K562 (cell line): Measurements from ENCODE around the gene SAMD11. TPM values are rescaled to one million over a fixed set of nuclear protein-coding genes. Genes with fewer than 3 reads are reported as not detected.
A peak's percentile ranks its signal among the peaks of the same experiment; 100 is the strongest.

Source experiments
- ATAC-seq: fragments of 200-7000 bp; cut with Tn5 transposase; 3 replicates; pipeline ENCODE4 v1.9.1; 2020; ENCODE audit warnings: moderate library complexity
- BruUV-seq: library from RNA; stranded (reverse); fragments of 400-500 nt; replicated peaks from 2 replicates; lab custom pipeline; 2021; lab: Mats Ljungman, UMichigan
- CTCF ChIA-PET: fragments of 300-600 bp; formaldehyde crosslinking; extraction: SDS; loops from one replicate; lab custom pipeline; 2021; ENCODE audit warnings: low intra/inter-chr PET ratio; lab: Yijun Ruan, JAX
- POLR2A ChIA-PET: fragments of 300-600, 350-650 bp; sonication (Branson Sonifier 250); formaldehyde crosslinking; extraction: SDS; loops from one replicate; lab custom pipeline; 2021; ENCODE audit warnings: antibody characterized with exemption, inconsistent platforms; lab: Yijun Ruan, JAX
- DNase-seq, 4 experiments: peaks; one replicate each; pipeline versions ENCODE4 v3.0.0 to v3.0.0-alpha.2; 2011 to 2018; ENCODE audit warnings: low spot score in 3 of 4, mixed read lengths in 3 of 4; ENCODE audit errors: extremely low read depth in 1 of 4
- FAIRE-seq: peaks from 2 replicates; lab custom pipeline; 2011; peaks lifted over from hg19 to GRCh38; lab: Jason Lieb, UNC
- H2AFZ ChIP-seq: 2 replicates; pipeline ENCODE4 v1.6.0; 2011; ENCODE audit warnings: low read depth, low read length, control low read depth, inconsistent platforms
- H3K27ac ChIP-seq: fragments of 200-600 bp; 3 replicates; pipeline ENCODE4 v1.8.0; 2011; ENCODE audit warnings: low read depth, mild to moderate bottlenecking, control low read depth, inconsistent platforms, low read length, moderate library complexity, mixed read lengths; ENCODE audit errors: extremely low read depth
- H3K27me3 ChIP-seq, 2 experiments: fragments of 300-600 bp in 1 of 2; 2 replicates in 1 of 2; 3 replicates in 1 of 2; pipeline versions ENCODE4 v1.6.0 to v1.8.0; 2011; ENCODE audit warnings: inconsistent platforms in 2 of 2, low read length in 2 of 2, mild to moderate bottlenecking in 1 of 2, mixed read lengths in 1 of 2, moderate library complexity in 1 of 2; ENCODE audit not compliant: control insufficient read depth in 2 of 2, insufficient read depth in 2 of 2
- H3K36me3 ChIP-seq: fragments of 300-600 bp; 3 replicates; pipeline ENCODE4 v1.8.0; 2011; ENCODE audit warnings: mild to moderate bottlenecking, low read length, inconsistent platforms; ENCODE audit not compliant: control insufficient read depth, insufficient read depth
- H3K4me1 ChIP-seq, 2 experiments: fragments of 200-600 bp in 1 of 2; replicated peaks in 1 of 2; 2 replicates in 1 of 2; 3 replicates in 1 of 2; pipeline versions ENCODE4 v1.5.1 to v1.8.0; 2011; ENCODE audit warnings: inconsistent platforms in 2 of 2, low read length in 2 of 2, mild to moderate bottlenecking in 1 of 2, mixed read lengths in 1 of 2, moderate library complexity in 1 of 2; ENCODE audit not compliant: control insufficient read depth in 2 of 2, insufficient read depth in 2 of 2
- H3K4me2 ChIP-seq: 2 replicates; pipeline ENCODE4 v1.6.1; 2011; ENCODE audit warnings: low read length, control low read depth, inconsistent platforms, mixed read lengths; ENCODE audit not compliant: insufficient read depth
- H3K4me3 ChIP-seq: fragments of 200-600 bp; sonication (generic), shearing (Covaris generic); 2 replicates; pipeline ENCODE4 v1.5.1; 2016; ENCODE audit warnings: control low read depth, inconsistent platforms
- H3K79me2 ChIP-seq: fragments of 200-600 bp; 3 replicates; pipeline ENCODE4 v1.8.0; 2011; ENCODE audit warnings: low read length, inconsistent platforms; ENCODE audit not compliant: control insufficient read depth, insufficient read depth
- H3K9ac ChIP-seq, 2 experiments: 2 replicates each; pipeline versions ENCODE4 v1.6.0 to v1.6.1; 2011; ENCODE audit warnings: low read depth in 2 of 2, low read length in 2 of 2, control low read depth in 1 of 2, inconsistent platforms in 1 of 2, mild to moderate bottlenecking in 1 of 2, mixed read lengths in 1 of 2; ENCODE audit not compliant: insufficient read depth in 1 of 2
- H3K9me1 ChIP-seq: one replicate; pipeline ENCODE4 v1.6.0; 2011; ENCODE audit warnings: inconsistent platforms, mild to moderate bottlenecking, low read length, moderate library complexity; ENCODE audit not compliant: control insufficient read depth, insufficient read depth
- H3K9me3 ChIP-seq: replicated peaks from 2 replicates; pipeline ENCODE4 v1.5.1; 2011; ENCODE audit warnings: low read depth, low read length, inconsistent platforms; ENCODE audit not compliant: control insufficient read depth, insufficient read depth
- H4K20me1 ChIP-seq: replicated peaks from 2 replicates; pipeline ENCODE4 v1.6.1; 2011; ENCODE audit warnings: low read length, inconsistent platforms, mixed read lengths; ENCODE audit not compliant: control insufficient read depth, insufficient read depth
- ARHGAP35 ChIP-seq: fragments of 450-650 bp; IDR thresholded peaks from 2 replicates; pipeline ENCODE4 v1.6.1; 2018; ENCODE audit not compliant: partially characterized antibody
- BRF2 ChIP-seq: IDR thresholded peaks from 3 replicates; pipeline ENCODE4 v1.6.1; 2011; ENCODE audit warnings: borderline replicate concordance, mild to moderate bottlenecking; ENCODE audit not compliant: insufficient read length, insufficient read depth
- DPF2 ChIP-seq: fragments of 450-650 bp; IDR thresholded peaks from 2 replicates; pipeline ENCODE4 v1.6.1; 2016
- HNRNPLL ChIP-seq: fragments of 200-400 bp; formaldehyde crosslinking; IDR thresholded peaks from 2 replicates; pipeline ENCODE4 v1.6.1; 2017; ENCODE audit warnings: low read length, low read depth, mild to moderate bottlenecking; ENCODE audit not compliant: poor library complexity, severe bottlenecking
- MAX ChIP-seq: sonication (generic); formaldehyde crosslinking; IDR thresholded peaks from 2 replicates; pipeline ENCODE4 v1.9.0; 2022; ENCODE audit warnings: mild to moderate bottlenecking, missing genetic modification reagents
- MNT ChIP-seq, 2 experiments: fragments of 450-650 bp; conservative IDR thresholded peaks; 2 replicates each; pipeline ENCODE4 v1.6.1; 2017; ENCODE audit warnings: mild to moderate bottlenecking in 2 of 2, moderate library complexity in 2 of 2
- NFIC ChIP-seq: fragments of 450-650 bp; IDR thresholded peaks from 2 replicates; pipeline ENCODE4 v1.6.1; 2017; ENCODE audit warnings: mild to moderate bottlenecking, inconsistent platforms
- NFXL1 ChIP-seq: fragments of 450-650 bp; formaldehyde crosslinking; IDR thresholded peaks from 2 replicates; pipeline ENCODE4 v1.4.0; 2021; ENCODE audit warnings: mild to moderate bottlenecking
- PHF21A ChIP-seq: fragments of 450-650 bp; IDR thresholded peaks from 2 replicates; pipeline ENCODE4 v1.6.1; 2017; ENCODE audit warnings: low read depth, borderline replicate concordance
- SLC30A9 ChIP-seq: fragments of 250-450 bp; sonication (Bioruptor Pico); IDR thresholded peaks from 2 replicates; pipeline ENCODE4 v1.8.0; 2022; ENCODE audit warnings: mild to moderate bottlenecking, moderate library complexity
- SMAD1 ChIP-seq: fragments of 150-350 bp; IDR thresholded peaks from 2 replicates; pipeline ENCODE4 v1.6.1; 2014; ENCODE audit warnings: low read length, low read depth; ENCODE audit not compliant: partially characterized antibody
- TAF15 ChIP-seq: fragments of 200-400 bp; formaldehyde crosslinking; IDR thresholded peaks from 2 replicates; pipeline ENCODE4 v1.6.1; 2017; ENCODE audit warnings: mild to moderate bottlenecking, low read depth, low read length, moderate library complexity
- TCF3 ChIP-seq: sonication (generic); formaldehyde crosslinking; IDR thresholded peaks from 2 replicates; pipeline ENCODE4 v1.4.0; 2020; ENCODE audit warnings: mild to moderate bottlenecking, missing genetic modification reagents
- USF2 ChIP-seq: sonication (generic); formaldehyde crosslinking; IDR thresholded peaks from 2 replicates; pipeline ENCODE4 v1.5.0; 2020; ENCODE audit warnings: missing genetic modification reagents
- ZBTB1 ChIP-seq: sonication (generic); formaldehyde crosslinking; IDR thresholded peaks from 2 replicates; pipeline ENCODE4 v1.8.1; 2023; ENCODE audit warnings: missing genetic modification reagents, low read depth, mild to moderate bottlenecking, borderline replicate concordance
- ZNF436 ChIP-seq: fragments of 250-450, 450-650 bp; sonication (Bioruptor Pico); formaldehyde crosslinking; IDR thresholded peaks from 2 replicates; pipeline ENCODE4 v1.7.0; 2020; ENCODE audit warnings: mild to moderate bottlenecking
- ZNF584 ChIP-seq: fragments of 200-800 bp; sonication (Bioruptor generic); IDR thresholded peaks from 2 replicates; pipeline ENCODE4 v1.6.1; 2016; ENCODE audit warnings: low read depth, mild to moderate bottlenecking, missing genetic modification characterization, missing compliant biosample characterization
- WGBS: fragments of 100-300 bp; shearing (Covaris generic); methylation state at CpG from one replicate; pipeline ENCODE4 v1.1.6; 2016; ENCODE audit warnings: low coverage, mixed read lengths; ENCODE audit not compliant: insufficient coverage; ENCODE audit errors: missing lambda C conversion rate; 5-methylcytosine and 5-hydroxymethylcytosine counted together
- in situ Hi-C: fragments of 300-500 bp; cut with MboI; formaldehyde crosslinking; loops from 4 replicates; pipeline ENCODE4 v1.15.0; 2018; ENCODE audit warnings: inconsistent platforms, mixed read lengths
- intact Hi-C: fragments of 100-400 bp; cut with micrococcal nuclease; formaldehyde crosslinking; loops from 2 replicates; pipeline ENCODE4 v1.14.2; 2022
- polyA plus RNA-seq, 8 experiments: library from polyadenylated mRNA; depleted of rRNA in 4 of 8; stranded (reverse) in 5 of 8; unstranded in 3 of 8; fragments of >200 nt; fragmentation: Nextera tagmentation in 2 of 8; fragmentation: Illumina TruSeq in 1 of 8; extraction: Ambion mirVana in 2 of 8; extraction: Trizol in 1 of 8; gene quantifications; 2 replicates each; pipeline versions ENCODE4 v1.2.1 to v1.2.3, GENCODE V29; 2011 to 2014; ENCODE audit warnings: inconsistent platforms in 1 of 8, missing spikeins in 1 of 8
- total RNA-seq, 7 experiments: library from RNA; depleted of rRNA in 6 of 7; stranded (reverse); fragments of >200 nt in 6 of 7; fragmentation: Illumina TruSeq in 2 of 7; extraction: Trizol in 2 of 7; gene quantifications; 2 replicates each; pipeline versions ENCODE4 v1.2.1 to v1.2.3, GENCODE V29; 2011 to 2021; ENCODE audit warnings: low replicate concordance in 1 of 7

The SAMD11 gene
- total and polyA plus RNA-seq, 9 of the 15 experiments (the other 6 are each of a cell fraction or from before 2014, with no cell fraction given): 0.07 to 0.82 (median 0.11) TPM; not detected in 2

GRCh38 chr1:978069-978834, 54.5 kb downstream of the SAMD11 start:
- Histone ChIP-seq H4K20me1 (peaks cover 13% of the 10 kb centered on the region), H3K36me3 (no peaks in the 10 kb centered on the region), H3K4me1 (peaks cover 0 to 84% of the 10 kb centered on the region in 2 experiments; a peak in 3 of 5 replicates), H3K27ac (no peak overlapping the region), H3K4me2 (no peak overlapping the region), H3K79me2 (no peaks in the 10 kb centered on the region), H3K9me3 (no peaks in the 10 kb centered on the region), H2AFZ (no peak overlapping the region), H3K27me3 (peaks cover 33 to 74% of the 10 kb centered on the region in 2 experiments; a peak in 4 of 5 replicates), H3K9ac (no peak overlapping the region; a peak in 1 of 4 replicates), H3K4me3 (no peak overlapping the region), H3K9me1 (no peaks in the 10 kb centered on the region)
- peak; percentile 39 for ATAC-seq
- no peak for FAIRE-seq
- peak; percentile 38 to 59 (median 54) for DNase-seq
- 16% methylated on average over 42 of the region's 44 CpGs for WGBS
- CTCF ChIA-PET: no interaction called here
- intact Hi-C loops (no loop called here), in situ Hi-C loops (no loop called here)
- POLR2A ChIA-PET: no interaction called here
- no TSS peak for BruUV-seq
- TF ChIP-seq ZNF584 (CRISPR knock-in tag): no peak
- peak; percentile 55; the same call in 1 of the 2 replicates for TF ChIP-seq NFIC
- no peak for TF ChIP-seq ARHGAP35
- TF ChIP-seq DPF2: 0 out of 2 replicates have a peak, but pooled peaks have one; percentile 19
- no peak for TF ChIP-seq NFXL1
- TF ChIP-seq HNRNPLL: no peak
- peak; percentile 50; the same call in 1 of the 2 replicates for TF ChIP-seq USF2 (CRISPR knock-in tag)
- TF ChIP-seq ZNF436: no peak
- peak; percentile 93 for TF ChIP-seq ZBTB1 (CRISPR knock-in tag)
- TF ChIP-seq MNT (conservative IDR thresholded peaks at IDR 0.05): 0 out of 4 replicates have a peak, but pooled peaks of 1 of the 2 experiments have one; percentile 15
- no peak for TF ChIP-seq SMAD1
- TF ChIP-seq BRF2: no peak
- TF ChIP-seq SLC30A9 (CRISPR knock-in tag): no peak
- no peak for TF ChIP-seq PHF21A
- peak; percentile 63 for TF ChIP-seq MAX
- TF ChIP-seq TAF15: no peak
- no peak for TF ChIP-seq TCF3 (CRISPR knock-in tag)
